ENCODE data around the gene NEU1. TPM values are rescaled to one million over a fixed set of nuclear protein-coding genes. Genes with fewer than 3 reads are reported as not detected.
"Not testable (repeated sequence)": the region's sequence is repeated elsewhere in the genome, so short reads cannot be mapped to it uniquely, and the experiment has no call there.

Gene NEU1
- total and polyA plus RNA-seq, 2 of the 8 experiments (the other 6 are each of a cell fraction or from before 2014, with no cell fraction given): 41.2 to 72.1 TPM

DNA sequence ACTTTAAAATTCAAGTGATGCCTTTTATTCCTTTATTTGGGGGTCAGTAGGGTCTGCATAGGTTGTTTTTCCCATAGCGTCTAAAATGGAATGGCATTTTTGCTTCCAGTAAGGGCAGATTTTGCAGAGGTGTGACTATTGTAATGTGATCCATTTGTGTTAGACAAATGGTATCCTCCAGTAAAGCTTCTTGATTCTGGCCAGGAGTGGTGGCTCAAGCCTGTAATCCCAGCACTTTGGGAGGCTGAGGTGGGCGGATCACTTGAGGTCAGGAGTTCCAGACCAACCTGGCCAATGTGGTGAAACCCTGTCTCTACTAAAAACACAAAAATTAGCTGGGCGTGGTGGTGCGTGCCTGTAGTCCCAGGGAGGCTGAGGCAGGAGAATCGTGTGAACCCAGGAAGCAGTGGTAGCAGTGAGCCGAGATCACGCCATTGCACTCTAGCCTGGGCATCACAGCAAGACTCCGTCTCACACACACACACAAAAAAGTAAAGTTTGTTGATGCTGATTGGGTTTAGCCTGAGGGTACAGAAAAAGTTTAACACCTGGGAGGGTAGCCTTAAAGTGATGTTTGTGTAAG, 44.6 kb downstream of the NEU1 start:
- DNase-seq (ENCODE audit: low read depth in 1 of 2, low spot score in 2 of 2); H3K27me3 ChIP-seq (replicated peaks in 1 of 4; ENCODE audit: control insufficient read depth in 3 of 4, extremely low read depth in 1 of 4, insufficient read depth in 3 of 4, low read length in 3 of 4); H3K9ac ChIP-seq (replicated peaks in 1 of 4; ENCODE audit: extremely low read depth in 1 of 4, low read depth in 3 of 4, low read length in 3 of 4); CTCF ChIA-PET (ENCODE audit: partially characterized antibody); H4K20me1 ChIP-seq (replicated peaks in 1 of 2; ENCODE audit: control insufficient read depth in 1 of 2, insufficient read depth in 2 of 2, low read length in 2 of 2); H3K36me3 ChIP-seq (ENCODE audit: control insufficient read depth in 2 of 4, insufficient read depth in 4 of 4, low read length in 3 of 4); H2BK120ac ChIP-seq (replicated peaks; ENCODE audit: low read depth, low read length); H3K4me1 ChIP-seq (replicated peaks in 1 of 4; ENCODE audit: control insufficient read depth in 3 of 4, insufficient read depth in 4 of 4, low read length in 3 of 4); H3K27ac ChIP-seq (ENCODE audit: low read depth, low read length); H3K14ac ChIP-seq (ENCODE audit: insufficient read length); H2BK20ac ChIP-seq (ENCODE audit: low read length); H2BK15ac ChIP-seq (ENCODE audit: low read length); H2AFZ ChIP-seq (ENCODE audit: low read length); H3K79me1 ChIP-seq (ENCODE audit: low read depth, low read length); H3K9me3 ChIP-seq (ENCODE audit: insufficient read depth in 2 of 2, low read depth in 1 of 2, low read length in 1 of 2); FAIRE-seq; H3K23ac ChIP-seq (ENCODE audit: insufficient read length); H2BK5ac ChIP-seq (ENCODE audit: low read depth, low read length); H4K8ac ChIP-seq (ENCODE audit: extremely low read depth, insufficient read depth, low read length); H4K91ac ChIP-seq (replicated peaks; ENCODE audit: insufficient read length, low read length); H4K5ac ChIP-seq (ENCODE audit: insufficient read length, low read depth, low read length); H2BK12ac ChIP-seq (ENCODE audit: low read depth, low read length); H3K18ac ChIP-seq (ENCODE audit: extremely low read depth, low read length); H3K79me2 ChIP-seq (ENCODE audit: control insufficient read depth in 1 of 2, insufficient read depth in 2 of 2, low read length in 2 of 2); H3K56ac ChIP-seq (replicated peaks; ENCODE audit: insufficient read length, low read depth, low read length); H2AK5ac ChIP-seq (ENCODE audit: low read depth, low read length); H3K4ac ChIP-seq (replicated peaks; ENCODE audit: insufficient read length, low read depth, low read length): not testable (repeated sequence)
- POLR2A ChIA-PET (ENCODE audit: partially characterized antibody): interaction anchor here (0.6 to 10.9 kb wide), 7 partner anchors 8 to 104 kb away, joined by 3 to 136 read pairs (median 4); partner anchors contain the start of gene HSPA1B
- Histone ChIP-seq H3K23me2 (ENCODE audit: low read depth, low read length) (peaks cover 12% of the 10 kb centered on the region), H3K4me2 (ENCODE audit: insufficient read depth in 1 of 2, low read depth in 2 of 2, low read length in 2 of 2) (peak overlapping the region; percentile 51 to 55; a peak in 3 of 4 replicates), H3K4me3 (ENCODE audit: extremely low read depth in 1 of 4, insufficient read depth in 2 of 4, low read depth in 3 of 4, low read length in 4 of 4) (peak overlapping the region in 3 of 4 experiments; percentile 2 to 46 (median 18); a peak in 4 of 8 replicates)
- WGBS, 2 experiments (ENCODE audit: extremely low coverage in 1 of 2, insufficient coverage in 1 of 2, insufficient read length in 1 of 2, insufficient replicate concordance in 2 of 2, low coverage in 1 of 2, low lambda C conversion rate in 2 of 2, missing lambda C conversion rate in 1 of 2): 87% methylated on average over 8 of the region's 8 CpGs; no CpG with 5 or more reads in 1 of the 2 experiments
